HCT116 (cell line): ENCODE data around the gene ICE1. TPM values are rescaled to one million over a fixed set of nuclear protein-coding genes. Genes with fewer than 3 reads are reported as not detected.

Experiments used
- ATAC-seq: fragments of 200-7000 bp; cut with Tn5 transposase; 2 replicates; pipeline ENCODE4 v1.9.1; 2020; ENCODE audit warnings: mild to moderate bottlenecking, moderate library complexity
- BruUV-seq: library from RNA; stranded (reverse); fragments of 400-500 nt; replicated peaks from 2 replicates; lab custom pipeline; 2021; lab: Mats Ljungman, UMichigan
- CTCF ChIA-PET: fragments of 300-600 bp; sonication (Branson Sonifier 250); formaldehyde crosslinking; loops from one replicate; lab custom pipeline; 2021; ENCODE audit warnings: antibody characterized with exemption; lab: Charles Lee
- POLR2A ChIA-PET: fragments of 300-600, 350-600 bp; sonication (Branson Sonifier 250); formaldehyde crosslinking; loops from one replicate; lab custom pipeline; 2021; ENCODE audit warnings: antibody characterized with exemption; lab: Charles Lee
- RAD21 ChIA-PET, 2 experiments: fragments of 300-600 bp; sonication (Branson Sonifier 250); formaldehyde crosslinking; loops; one replicate each; lab custom pipeline; 2023; ENCODE audit warnings: low total read pairs in 2 of 2; ENCODE audit not compliant: uncharacterized antibody in 2 of 2, unreplicated experiment in 2 of 2, low non-redundant PET in 1 of 2; lab: Charles Lee
- DNase-seq: peaks from one replicate; pipeline ENCODE4 v3.0.0-alpha.2; 2010; ENCODE audit warnings: low read depth, low spot score
- H2AFZ ChIP-seq: fragments of 200-600 bp; shearing (Covaris generic), sonication (generic); 2 replicates; pipeline ENCODE4 v1.6.1; 2017; ENCODE audit warnings: low read depth, mixed run types, mixed read lengths, antibody characterized with exemption, low read length; ENCODE audit not compliant: poor library complexity, severe bottlenecking
- H3K27ac ChIP-seq: 2 replicates; pipeline ENCODE4 v1.5.1; 2012; ENCODE audit warnings: low read depth, low read length
- H3K27me3 ChIP-seq: fragments of 200-600 bp; sonication (generic); 2 replicates; pipeline ENCODE4 v1.6.1; 2016; ENCODE audit warnings: mixed run types, low read length, mixed read lengths; ENCODE audit not compliant: insufficient read depth
- H3K36me3 ChIP-seq, 2 experiments: fragments of 200-500 bp in 1 of 2; fragments of 200-600 bp in 1 of 2; sonication (Bioruptor generic) in 1 of 2; sonication (generic) in 1 of 2; 2 replicates each; pipeline versions ENCODE4 v1.5.1 to v1.6.1; 2014 to 2016; ENCODE audit warnings: low read length in 2 of 2, inconsistent platforms in 1 of 2, mixed read lengths in 1 of 2, mixed run types in 1 of 2; ENCODE audit not compliant: insufficient read depth in 2 of 2, control insufficient read depth in 1 of 2
- H3K4me1 ChIP-seq, 2 experiments: fragments of 200-600 bp in 1 of 2; sonication (generic) in 1 of 2; 2 replicates each; pipeline versions ENCODE4 v1.5.1 to v1.6.1; 2012 to 2017; ENCODE audit warnings: low read length in 2 of 2, inconsistent platforms in 1 of 2, mild to moderate bottlenecking in 1 of 2, mixed read lengths in 1 of 2, mixed run types in 1 of 2, moderate library complexity in 1 of 2; ENCODE audit not compliant: insufficient read depth in 2 of 2, control insufficient read depth in 1 of 2
- H3K4me2 ChIP-seq: fragments of 200-600 bp; sonication (generic); 2 replicates; pipeline ENCODE4 v1.6.1; 2017; ENCODE audit warnings: mixed run types, low read length, mixed read lengths
- H3K4me3 ChIP-seq, 2 experiments: fragments of 200-600 bp in 1 of 2; sonication (generic) in 1 of 2; replicated peaks in 1 of 2; 2 replicates each; pipeline ENCODE4 v1.5.1; 2011 to 2016; ENCODE audit warnings: low read length in 2 of 2, control low read depth in 1 of 2, low read depth in 1 of 2, mild to moderate bottlenecking in 1 of 2, mixed read lengths in 1 of 2, mixed run types in 1 of 2
- H3K79me2 ChIP-seq: fragments of 200-600 bp; sonication (generic); 2 replicates; pipeline ENCODE4 v1.6.1; 2017; ENCODE audit warnings: mild to moderate bottlenecking, mixed run types, low read length, moderate library complexity, mixed read lengths; ENCODE audit not compliant: insufficient read depth
- H3K9ac ChIP-seq: fragments of 200-600 bp; sonication (generic); 2 replicates; pipeline ENCODE4 v1.6.1; 2016; ENCODE audit warnings: low read length, mixed read lengths
- H3K9me2 ChIP-seq: fragments of 200-600 bp; sonication (generic), shearing (Covaris generic); 2 replicates; pipeline ENCODE4 v1.6.1; 2017; ENCODE audit warnings: mixed run types, mild to moderate bottlenecking, moderate library complexity; ENCODE audit not compliant: insufficient read depth
- H3K9me3 ChIP-seq, 2 experiments: fragments of 200-500 bp in 1 of 2; fragments of 200-600 bp in 1 of 2; sonication (Bioruptor generic) in 1 of 2; sonication (generic) in 1 of 2; 2 replicates each; pipeline ENCODE4 v1.6.1; 2014 to 2017; ENCODE audit warnings: low read length in 2 of 2, mixed read lengths in 2 of 2, inconsistent platforms in 1 of 2, low read depth in 1 of 2, mild to moderate bottlenecking in 1 of 2, mixed run types in 1 of 2, moderate library complexity in 1 of 2; ENCODE audit not compliant: control insufficient read depth in 1 of 2, insufficient read depth in 1 of 2
- H4K20me1 ChIP-seq: fragments of 200-600 bp; sonication (generic), shearing (Covaris generic); 2 replicates; pipeline ENCODE4 v1.6.1; 2017; ENCODE audit warnings: mixed run types, mild to moderate bottlenecking, moderate library complexity; ENCODE audit not compliant: insufficient read depth
- ATF3 ChIP-seq: IDR thresholded peaks from 2 replicates; pipeline ENCODE4 v1.6.1; 2012
- CBX3 ChIP-seq: IDR thresholded peaks from 2 replicates; pipeline ENCODE4 v1.6.1; 2012; ENCODE audit warnings: low read depth
- EGR1 ChIP-seq: IDR thresholded peaks from 2 replicates; pipeline ENCODE4 v1.6.1; 2012; ENCODE audit warnings: low read depth
- ELF1 ChIP-seq: IDR thresholded peaks from 2 replicates; pipeline ENCODE4 v1.6.1; 2012; ENCODE audit warnings: low read depth, borderline replicate concordance
- EZH2phosphoT487 ChIP-seq: fragments of 200-600 bp; IDR thresholded peaks from 2 replicates; pipeline ENCODE4 v1.6.1; 2018; ENCODE audit warnings: antibody characterized with exemption, borderline replicate concordance
- FOSL1 ChIP-seq: IDR thresholded peaks from 2 replicates; pipeline ENCODE4 v1.6.1; 2012; ENCODE audit warnings: low read depth
- JUND ChIP-seq: IDR thresholded peaks from 2 replicates; pipeline ENCODE4 v1.6.1; 2012
- POLR2A ChIP-seq: IDR thresholded peaks from 2 replicates; pipeline ENCODE4 v1.7.0; 2011; ENCODE audit warnings: borderline replicate concordance; ENCODE audit not compliant: insufficient read depth, insufficient read length; ENCODE audit errors: extremely low read depth
- POLR2AphosphoS5 ChIP-seq: IDR thresholded peaks from 2 replicates; pipeline ENCODE4 v1.6.1; 2011; ENCODE audit warnings: mild to moderate bottlenecking, low read depth, low read length, moderate library complexity
- RAD21 ChIP-seq: IDR thresholded peaks from 2 replicates; pipeline ENCODE4 v1.6.1; 2012; ENCODE audit warnings: low read depth, mild to moderate bottlenecking
- REST ChIP-seq: IDR thresholded peaks from 2 replicates; pipeline ENCODE4 v1.6.1; 2012; ENCODE audit warnings: low read depth
- SRF ChIP-seq: IDR thresholded peaks from 2 replicates; pipeline ENCODE4 v1.6.1; 2012; ENCODE audit warnings: low read depth
- TCF7L2 ChIP-seq: IDR thresholded peaks from 2 replicates; pipeline ENCODE4 v1.7.0; 2011; ENCODE audit warnings: borderline replicate concordance, inconsistent platforms; ENCODE audit not compliant: insufficient read depth, insufficient read length; ENCODE audit errors: extremely low read depth
- YY1 ChIP-seq: IDR thresholded peaks from 2 replicates; pipeline ENCODE4 v1.6.1; 2011; ENCODE audit warnings: low read length, low read depth, moderate library complexity, mild to moderate bottlenecking; ENCODE audit not compliant: insufficient replicate concordance; ENCODE audit errors: extremely low read depth
- ZFX ChIP-seq: fragments of 450-650 bp; IDR thresholded peaks from 2 replicates; pipeline ENCODE4 v1.6.1; 2017
- intact Hi-C: fragments of 100-400 bp; cut with micrococcal nuclease; formaldehyde crosslinking; loops from 2 replicates; pipeline ENCODE4 v1.10.0; 2022
- total RNA-seq: library from RNA; stranded (reverse); gene quantifications from one replicate; pipeline ENCODE4 v1.2.1, GENCODE V29; 2021; ENCODE audit not compliant: unreplicated experiment
- TF ChIP-seq, protein P1 (sequence below), 3 experiments: fragments of 200-600 bp in 1 of 3; sonication (generic) in 1 of 3; IDR thresholded peaks in 2 of 3; conservative IDR thresholded peaks in 1 of 3; 2 replicates each; pipeline ENCODE4 v1.5.1; 2012 to 2017; ENCODE audit warnings: low read depth in 2 of 3, low read length in 2 of 3, antibody characterized with exemption in 1 of 3, borderline replicate concordance in 1 of 3, control low read depth in 1 of 3, mild to moderate bottlenecking in 1 of 3, mixed read lengths in 1 of 3, mixed run types in 1 of 3, moderate library complexity in 1 of 3; ENCODE audit not compliant: insufficient read depth in 1 of 3
- TF ChIP-seq, protein P2 (sequence below): IDR thresholded peaks from 2 replicates; pipeline ENCODE4 v1.6.1; 2011; ENCODE audit warnings: mild to moderate bottlenecking, low read length, moderate library complexity; ENCODE audit not compliant: insufficient replicate concordance; ENCODE audit errors: extremely low read depth
- TF ChIP-seq, protein P3 (sequence below): IDR thresholded peaks from 2 replicates; pipeline ENCODE4 v1.6.1; 2012

The ICE1 gene
- total RNA-seq, 1 experiment from 2014 or later, result 30.0 TPM

DNA sequence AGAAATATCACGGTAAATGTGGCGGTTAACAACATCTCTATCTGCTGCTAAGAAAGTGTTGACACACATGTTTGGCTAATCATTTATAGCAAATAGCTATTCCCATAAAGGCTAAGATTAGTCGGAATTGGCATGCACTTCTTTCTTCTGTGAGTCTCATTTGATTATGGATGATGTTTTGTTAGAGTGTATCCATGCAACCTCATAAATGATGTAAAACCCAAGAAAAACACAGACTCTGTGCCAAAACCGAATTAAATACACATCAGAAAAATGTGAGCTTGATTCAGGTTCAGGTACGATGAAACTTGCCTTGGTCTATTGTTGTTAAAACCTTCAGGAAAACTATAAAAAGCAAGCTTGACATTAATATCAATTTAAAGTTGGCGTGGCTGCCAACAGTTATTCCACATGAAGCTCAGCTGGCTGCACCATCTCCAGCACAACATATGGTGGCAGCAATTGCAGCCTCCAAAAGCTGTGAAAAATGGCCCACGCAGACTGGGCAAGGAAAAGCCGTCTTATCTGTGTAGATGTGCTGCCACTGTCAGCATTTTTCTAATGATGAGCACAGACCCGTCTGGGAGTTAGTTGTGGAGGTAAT, 41.1 kb upstream of the ICE1 start:
- Histone ChIP-seq H3K36me3 (no peaks in the 10 kb centered on the region), H4K20me1 (no peaks in the 10 kb centered on the region), H3K4me1 (no peaks in the 10 kb centered on the region), H3K27ac (no peak overlapping the region), H3K79me2 (no peaks in the 10 kb centered on the region), H3K27me3 (peaks cover 10% of the 10 kb centered on the region; the same call in 1 of the 2 replicates), H3K9ac (no peak overlapping the region), H3K4me2 (no peak overlapping the region), H3K9me3 (no peaks in the 10 kb centered on the region), H3K9me2 (no peaks in the 10 kb centered on the region), H3K4me3 (no peak overlapping the region)
- intact Hi-C loops, result no loop called here
- ChIA-PET POLR2A (no interaction called here), RAD21 (no interaction called here), CTCF (no interaction called here)
- DNase-seq, result no peak
- BruUV-seq, result no TSS peak
- no peak for ATAC-seq
- TF ChIP-seq YY1 (no peak), SRF (no peak), ELF1 (no peak), ZFX (no peak), POLR2A (no peak), JUND (no peak), ATF3 (no peak), RAD21 (no peak), CBX3 (no peak), EGR1 (no peak), POLR2AphosphoS5 (no peak), REST (no peak), TCF7L2 (no peak), FOSL1 (no peak), EZH2phosphoT487 (no peak)
- TF ChIP-seq, protein P1, sequence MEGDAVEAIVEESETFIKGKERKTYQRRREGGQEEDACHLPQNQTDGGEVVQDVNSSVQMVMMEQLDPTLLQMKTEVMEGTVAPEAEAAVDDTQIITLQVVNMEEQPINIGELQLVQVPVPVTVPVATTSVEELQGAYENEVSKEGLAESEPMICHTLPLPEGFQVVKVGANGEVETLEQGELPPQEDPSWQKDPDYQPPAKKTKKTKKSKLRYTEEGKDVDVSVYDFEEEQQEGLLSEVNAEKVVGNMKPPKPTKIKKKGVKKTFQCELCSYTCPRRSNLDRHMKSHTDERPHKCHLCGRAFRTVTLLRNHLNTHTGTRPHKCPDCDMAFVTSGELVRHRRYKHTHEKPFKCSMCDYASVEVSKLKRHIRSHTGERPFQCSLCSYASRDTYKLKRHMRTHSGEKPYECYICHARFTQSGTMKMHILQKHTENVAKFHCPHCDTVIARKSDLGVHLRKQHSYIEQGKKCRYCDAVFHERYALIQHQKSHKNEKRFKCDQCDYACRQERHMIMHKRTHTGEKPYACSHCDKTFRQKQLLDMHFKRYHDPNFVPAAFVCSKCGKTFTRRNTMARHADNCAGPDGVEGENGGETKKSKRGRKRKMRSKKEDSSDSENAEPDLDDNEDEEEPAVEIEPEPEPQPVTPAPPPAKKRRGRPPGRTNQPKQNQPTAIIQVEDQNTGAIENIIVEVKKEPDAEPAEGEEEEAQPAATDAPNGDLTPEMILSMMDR (IDR thresholded peaks at IDR 0.05 in 2 of 3, conservative IDR thresholded peaks at IDR 0.05 in 1 of 3; ENCODE audit: borderline replicate concordance in 1 of 3, insufficient read depth in 1 of 3, low read depth in 2 of 3, low read length in 2 of 3), result no peak
- TF ChIP-seq, protein P2, sequence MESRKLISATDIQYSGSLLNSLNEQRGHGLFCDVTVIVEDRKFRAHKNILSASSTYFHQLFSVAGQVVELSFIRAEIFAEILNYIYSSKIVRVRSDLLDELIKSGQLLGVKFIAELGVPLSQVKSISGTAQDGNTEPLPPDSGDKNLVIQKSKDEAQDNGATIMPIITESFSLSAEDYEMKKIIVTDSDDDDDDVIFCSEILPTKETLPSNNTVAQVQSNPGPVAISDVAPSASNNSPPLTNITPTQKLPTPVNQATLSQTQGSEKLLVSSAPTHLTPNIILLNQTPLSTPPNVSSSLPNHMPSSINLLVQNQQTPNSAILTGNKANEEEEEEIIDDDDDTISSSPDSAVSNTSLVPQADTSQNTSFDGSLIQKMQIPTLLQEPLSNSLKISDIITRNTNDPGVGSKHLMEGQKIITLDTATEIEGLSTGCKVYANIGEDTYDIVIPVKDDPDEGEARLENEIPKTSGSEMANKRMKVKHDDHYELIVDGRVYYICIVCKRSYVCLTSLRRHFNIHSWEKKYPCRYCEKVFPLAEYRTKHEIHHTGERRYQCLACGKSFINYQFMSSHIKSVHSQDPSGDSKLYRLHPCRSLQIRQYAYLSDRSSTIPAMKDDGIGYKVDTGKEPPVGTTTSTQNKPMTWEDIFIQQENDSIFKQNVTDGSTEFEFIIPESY, result no peak
- TF ChIP-seq, protein P3, sequence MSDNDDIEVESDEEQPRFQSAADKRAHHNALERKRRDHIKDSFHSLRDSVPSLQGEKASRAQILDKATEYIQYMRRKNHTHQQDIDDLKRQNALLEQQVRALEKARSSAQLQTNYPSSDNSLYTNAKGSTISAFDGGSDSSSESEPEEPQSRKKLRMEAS, result no peak
- TF ChIP-seq, all 23 proteins: peak for 0
- no peak overlapping the region for H2AFZ ChIP-seq
